PC-3 (cell line): ENCODE results near the gene HOOK2. TPM values are rescaled to one million over a fixed set of nuclear protein-coding genes. Genes with fewer than 3 reads are reported as not detected.

Experiments used
- ATAC-seq: fragments of 200-7000 bp; cut with Tn5 transposase; 2 replicates; pipeline ENCODE4 v1.9.1; 2020; ENCODE audit warnings: mild to moderate bottlenecking, moderate library complexity
- BruUV-seq: library from RNA; stranded (reverse); fragments of 400-500 nt; replicated peaks from 2 replicates; lab custom pipeline; 2021; lab: Mats Ljungman, UMichigan
- CTCF ChIA-PET: fragments of 300-600 bp; sonication (Branson Sonifier 250); formaldehyde crosslinking; loops from one replicate; lab custom pipeline; 2022; ENCODE audit warnings: antibody characterized with exemption; lab: Charles Lee
- POLR2A ChIA-PET: fragments of 300-600 bp; sonication (Branson Sonifier 250); formaldehyde crosslinking; loops from one replicate; lab custom pipeline; 2022; ENCODE audit warnings: antibody characterized with exemption; ENCODE audit not compliant: unreplicated experiment; lab: Charles Lee
- DNase-seq: peaks from one replicate; pipeline ENCODE4 v3.0.0-alpha.2; 2015
- H2AFZ ChIP-seq: fragments of 300-600 bp; sonication (generic); 2 replicates; pipeline ENCODE4 v1.6.0; 2016; ENCODE audit warnings: antibody characterized with exemption, low read length
- H3F3A ChIP-seq: fragments of 300-600 bp; sonication (generic); one replicate; pipeline ENCODE4 v1.6.0; 2017; ENCODE audit warnings: antibody characterized with exemption, low read length, control low read depth, mild to moderate bottlenecking; ENCODE audit not compliant: unreplicated experiment
- H3K27ac ChIP-seq: fragments of 300-600 bp; sonication (generic); 2 replicates; pipeline ENCODE4 v1.5.1; 2016; ENCODE audit warnings: mild to moderate bottlenecking, low read length
- H3K27me3 ChIP-seq: fragments of 300-600 bp; sonication (generic); 2 replicates; pipeline ENCODE4 v1.6.1; 2016; ENCODE audit warnings: low read length, mixed read lengths
- H3K36me3 ChIP-seq: fragments of 300-600 bp; sonication (generic); 2 replicates; pipeline ENCODE4 v1.6.1; 2016; ENCODE audit warnings: low read depth, mixed run types, low read length, mixed read lengths
- H3K4me1 ChIP-seq: fragments of 300-600 bp; sonication (generic); 2 replicates; pipeline ENCODE4 v1.5.1; 2016; ENCODE audit warnings: low read length; ENCODE audit not compliant: insufficient read depth
- H3K4me2 ChIP-seq: fragments of 300-600 bp; sonication (generic); 2 replicates; pipeline ENCODE4 v1.6.0; 2016; ENCODE audit warnings: low read length
- H3K4me3 ChIP-seq: fragments of 300-600 bp; sonication (generic); 2 replicates; pipeline ENCODE4 v1.5.1; 2016; ENCODE audit warnings: mild to moderate bottlenecking, low read length, mixed read lengths
- H3K79me2 ChIP-seq: fragments of 300-600 bp; sonication (generic); 2 replicates; pipeline ENCODE4 v1.6.1; 2017; ENCODE audit warnings: low read length, mixed read lengths
- H3K9ac ChIP-seq: fragments of 300-600 bp; sonication (generic); 2 replicates; pipeline ENCODE4 v1.6.0; 2016; ENCODE audit warnings: mild to moderate bottlenecking, low read length
- H3K9me2 ChIP-seq: fragments of 300-600 bp; sonication (generic); replicated peaks from 2 replicates; pipeline ENCODE4 v1.6.1; 2016; ENCODE audit warnings: mixed run types, low read length, mixed read lengths
- H3K9me3 ChIP-seq: fragments of 300-600 bp; sonication (generic); 2 replicates; pipeline ENCODE4 v1.6.1; 2016; ENCODE audit warnings: low read length, mixed read lengths
- H4K20me1 ChIP-seq: fragments of 300-600 bp; sonication (generic); 2 replicates; pipeline ENCODE4 v1.6.1; 2016; ENCODE audit warnings: low read length, mixed read lengths
- EZH2 ChIP-seq: fragments of 300-600 bp; sonication (generic); IDR thresholded peaks from one replicate; pipeline ENCODE4 v1.6.1; 2017; ENCODE audit warnings: antibody characterized with exemption, mild to moderate bottlenecking, low read length; ENCODE audit not compliant: unreplicated experiment
- EZH2phosphoT487 ChIP-seq: fragments of 300-600 bp; sonication (generic); IDR thresholded peaks from 2 replicates; pipeline ENCODE4 v1.6.1; 2018; ENCODE audit warnings: mild to moderate bottlenecking, antibody characterized with exemption, low read length, borderline replicate concordance
- intact Hi-C: fragments of 100-400 bp; cut with micrococcal nuclease; formaldehyde crosslinking; loops from 2 replicates; pipeline ENCODE4 v1.9.0; 2023
- total RNA-seq: library from RNA; depleted of rRNA; stranded (reverse); fragments of >200 nt; gene quantifications from 2 replicates; pipeline ENCODE4 v1.2.3, GENCODE V29; 2014
- TF ChIP-seq, protein P1 (sequence below): fragments of 300-600 bp; sonication (generic); conservative IDR thresholded peaks from 2 replicates; pipeline ENCODE4 v1.5.1; 2017; ENCODE audit warnings: antibody characterized with exemption, low read depth, mild to moderate bottlenecking, low read length

Gene HOOK2
- total RNA-seq, 1 experiment from 2014 or later = 95.2 TPM

DNA sequence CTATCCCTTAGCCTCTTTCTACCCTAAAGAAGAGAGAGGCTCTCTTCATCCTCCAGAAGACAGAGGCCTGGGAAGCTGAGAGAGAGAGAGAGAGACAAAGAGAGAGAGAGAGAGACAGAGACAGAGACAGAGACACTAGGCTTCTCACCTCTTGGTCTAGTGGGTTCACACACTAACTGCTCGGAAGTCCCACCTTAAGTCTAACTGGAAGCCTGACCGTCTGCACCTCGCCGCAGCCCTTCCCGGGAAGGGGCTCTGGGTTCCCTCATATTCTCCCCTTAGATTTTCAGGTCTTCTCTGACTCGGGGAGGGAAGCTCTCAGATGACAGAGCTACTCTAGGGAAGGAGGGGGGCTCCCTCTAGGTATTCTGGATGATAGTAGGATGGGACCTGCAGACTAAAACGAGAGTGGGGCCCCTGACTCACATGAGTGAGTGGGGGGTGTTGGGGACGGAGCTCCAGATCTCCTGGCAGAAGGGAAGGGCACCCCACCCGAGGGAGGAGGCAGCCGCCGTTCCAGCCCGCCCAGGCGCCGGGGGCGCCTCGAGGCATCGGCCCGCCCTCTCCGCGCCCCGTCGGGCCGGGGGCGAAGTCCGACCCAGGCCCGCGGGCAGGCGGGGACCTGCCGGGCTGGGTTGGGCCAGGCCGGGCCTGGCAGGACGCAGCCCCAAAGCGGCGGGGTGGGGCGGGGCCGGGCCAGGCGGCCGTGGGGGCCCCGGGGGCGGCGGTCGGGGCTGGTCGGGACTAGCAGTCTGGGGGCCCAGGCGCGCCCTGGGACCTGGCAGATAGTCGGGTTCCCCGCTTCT, 13.9 kb upstream of the HOOK2 start:
- Histone ChIP-seq H3K36me3 (no peaks in the 10 kb centered on the region), H3K4me3 (peak overlapping the region; percentile 90), H3K9me3 (no peaks in the 10 kb centered on the region), H3K9me2 (no peaks in the 10 kb centered on the region), H3K27me3 (no peaks in the 10 kb centered on the region), H4K20me1 (peaks cover 16% of the 10 kb centered on the region), H3K27ac (peak overlapping the region; percentile 69), H3K79me2 (peaks cover 21% of the 10 kb centered on the region), H2AFZ (peak overlapping the region; percentile 70), H3K4me1 (peaks cover 61% of the 10 kb centered on the region), H3K4me2 (peak overlapping the region; percentile 92), H3K9ac (peak overlapping the region; percentile 52), H3F3A (peaks cover 12% of the 10 kb centered on the region)
- POLR2A ChIA-PET = no interaction called here
- intact Hi-C loops = no loop called here
- CTCF ChIA-PET = interaction anchor here (0.5 to 0.7 kb wide), 2 partner anchors 9 to 11 kb away, joined by 3 to 4 read pairs; no protein-coding TSS in a partner anchor
- TF ChIP-seq EZH2 (no peak), EZH2phosphoT487 (no peak)
- TF ChIP-seq, protein P1, sequence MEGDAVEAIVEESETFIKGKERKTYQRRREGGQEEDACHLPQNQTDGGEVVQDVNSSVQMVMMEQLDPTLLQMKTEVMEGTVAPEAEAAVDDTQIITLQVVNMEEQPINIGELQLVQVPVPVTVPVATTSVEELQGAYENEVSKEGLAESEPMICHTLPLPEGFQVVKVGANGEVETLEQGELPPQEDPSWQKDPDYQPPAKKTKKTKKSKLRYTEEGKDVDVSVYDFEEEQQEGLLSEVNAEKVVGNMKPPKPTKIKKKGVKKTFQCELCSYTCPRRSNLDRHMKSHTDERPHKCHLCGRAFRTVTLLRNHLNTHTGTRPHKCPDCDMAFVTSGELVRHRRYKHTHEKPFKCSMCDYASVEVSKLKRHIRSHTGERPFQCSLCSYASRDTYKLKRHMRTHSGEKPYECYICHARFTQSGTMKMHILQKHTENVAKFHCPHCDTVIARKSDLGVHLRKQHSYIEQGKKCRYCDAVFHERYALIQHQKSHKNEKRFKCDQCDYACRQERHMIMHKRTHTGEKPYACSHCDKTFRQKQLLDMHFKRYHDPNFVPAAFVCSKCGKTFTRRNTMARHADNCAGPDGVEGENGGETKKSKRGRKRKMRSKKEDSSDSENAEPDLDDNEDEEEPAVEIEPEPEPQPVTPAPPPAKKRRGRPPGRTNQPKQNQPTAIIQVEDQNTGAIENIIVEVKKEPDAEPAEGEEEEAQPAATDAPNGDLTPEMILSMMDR = no peak
- peak; percentile 0 for ATAC-seq
- no TSS peak for BruUV-seq
- DNase-seq = peak; percentile 25

DNA sequence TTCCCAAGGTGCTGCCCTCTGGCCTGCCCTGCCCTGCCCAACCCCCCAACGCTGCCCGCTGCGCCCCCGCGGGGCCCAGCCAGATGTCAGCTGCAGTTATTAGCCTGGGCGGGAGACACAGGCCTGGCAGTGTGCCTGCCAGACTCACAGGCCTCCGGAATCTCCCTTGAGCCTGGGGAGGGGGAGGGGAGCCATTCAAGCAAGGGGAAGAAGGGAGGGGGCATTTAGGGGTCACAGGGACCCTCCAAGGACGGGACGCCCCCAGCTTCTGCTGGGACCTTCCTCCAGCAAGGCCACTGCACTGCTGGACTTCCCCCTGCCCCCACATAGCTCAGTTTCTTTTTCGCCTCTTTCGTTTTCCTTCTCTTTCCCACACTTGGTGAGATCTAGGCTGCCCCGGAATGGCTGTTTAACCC, 13.3 kb upstream of the HOOK2 start:
- DNase-seq = peak; percentile 63
- peak overlapping the region; percentile 90; the same call in 1 of the 2 replicates for H3K4me3 ChIP-seq
- no peaks in the 10 kb centered on the region for H3K9me2 ChIP-seq
- H3F3A ChIP-seq = peaks cover 12% of the 10 kb centered on the region
- H3K36me3 ChIP-seq = no peaks in the 10 kb centered on the region
- peak overlapping the region; percentile 92 for H3K4me2 ChIP-seq
- BruUV-seq = TSS peak; percentile 27
- peaks cover 16% of the 10 kb centered on the region for H4K20me1 ChIP-seq
- CTCF ChIA-PET = interaction anchor here (0.7 kb wide), 1 partner anchor 10 kb away, joined by 4 read pairs; no protein-coding TSS in a partner anchor
- peak overlapping the region; percentile 52 for H3K9ac ChIP-seq
- no peak for TF ChIP-seq EZH2phosphoT487
- TF ChIP-seq, protein P1 = 0 out of 2 replicates have a peak, but pooled peaks have one; percentile 17
- no peak for TF ChIP-seq EZH2
- peak overlapping the region; percentile 69 for H3K27ac ChIP-seq
- no peaks in the 10 kb centered on the region for H3K9me3 ChIP-seq
- intact Hi-C loops = no loop called here
- POLR2A ChIA-PET = no interaction called here
- H3K27me3 ChIP-seq = no peaks in the 10 kb centered on the region
- no peak for ATAC-seq
- peaks cover 21% of the 10 kb centered on the region for H3K79me2 ChIP-seq
- H3K4me1 ChIP-seq = peaks cover 61% of the 10 kb centered on the region
- H2AFZ ChIP-seq = 0 out of 2 replicates have a peak overlapping the region, but pooled peaks have one; percentile 10
